Right lobe of liver (tissue), 6 donors: ENCODE results near the gene MEGF8. TPM values are rescaled to one million over a fixed set of nuclear protein-coding genes. Genes with fewer than 3 reads are reported as not detected.

ENCODE experiments used
- ATAC-seq, 4 donors: fragments of 200-7000 bp; cut with Tn5 transposase; one replicate each; pipeline ENCODE4 v1.9.1; 2020; ENCODE audit warnings: mild to moderate bottlenecking in 4 of 4, moderate library complexity in 4 of 4
- DNase-seq, 3 donors: peaks; one replicate each; pipeline ENCODE4 v3.0.0-alpha.2; 2020
- H3K27ac ChIP-seq, 3 donors: fragments of 200-600 bp; one replicate each; pipeline ENCODE4 v1.8.0; 2022
- H3K27me3 ChIP-seq, 2 donors: fragments of 200-600 bp; one replicate each; pipeline ENCODE4 v1.8.0; 2022
- H3K36me3 ChIP-seq, 4 donors: fragments of 200-600 bp; sonication (generic) in 1 of 4; one replicate each; pipeline versions ENCODE4 v1.5.1 to v1.8.0; 2017 to 2022; ENCODE audit warnings: control low read depth in 1 of 4
- H3K4me1 ChIP-seq, 4 donors: fragments of 200-600 bp; sonication (generic) in 1 of 4; one replicate each; pipeline versions ENCODE4 v1.5.1 to v1.8.0; 2017 to 2022; ENCODE audit warnings: control low read depth in 1 of 4
- H3K4me3 ChIP-seq, 3 donors: fragments of 200-600 bp; one replicate each; pipeline ENCODE4 v1.8.0; 2022
- H3K9me3 ChIP-seq, 4 donors: fragments of 200-600 bp; sonication (generic) in 1 of 4; one replicate each; pipeline versions ENCODE4 v1.5.1 to v1.8.0; 2017 to 2022; ENCODE audit warnings: control low read depth in 1 of 4
- CTCF ChIP-seq, 4 donors: fragments of 200-600 bp in 3 of 4; fragments of 450-650 bp in 1 of 4; IDR thresholded peaks; one replicate each; pipeline versions ENCODE4 v1.5.1 to v1.8.0; 2016 to 2022; ENCODE audit warnings: antibody characterized with exemption in 4 of 4, mild to moderate bottlenecking in 2 of 4
- POLR2A ChIP-seq: fragments of 450-650 bp; IDR thresholded peaks from one replicate; pipeline ENCODE4 v1.6.1; 2017; ENCODE audit warnings: antibody characterized with exemption, mild to moderate bottlenecking
- WGBS: methylation state at CpG from one replicate; pipeline ENCODE4 v1.1.6; 2018; ENCODE audit warnings: low coverage, low lambda C conversion rate; ENCODE audit not compliant: insufficient coverage; ENCODE audit errors: missing lambda C conversion rate; 5-methylcytosine and 5-hydroxymethylcytosine counted together
- intact Hi-C, 2 donors: fragments of 100-400 bp; cut with DNase I; formaldehyde crosslinking; loops; one replicate each; pipeline versions ENCODE4 v1.11.2 to v1.14.1; 2022
- total RNA-seq, 6 experiments: library from RNA; depleted of rRNA in 2 of 6; stranded (reverse); fragments of >200 nt in 2 of 6; fragmentation: NEBNext Ultra II Directional in 3 of 6; extraction: Animal tissue kit (Norgen Biotek cat#: 25700) in 3 of 6; gene quantifications; one replicate each; pipeline versions ENCODE4 v1.1.0 to v1.2.4, GENCODE V29; 2016 to 2023
- donor health status: DM: no; HTN: yes; CAD: no.
- donor health status: DM: no; HTN: no; CAD: no.
- donor health status: DM: no; HTN: no; CAD: no.
- donor health status: DM: no; HTN: yes; CAD: no.
- donor health status: DM: no; HTN: yes; CAD: no.

MEGF8 gene
- total RNA-seq, 6 experiments from 2014 or later = 5.5 to 11.0 (median 8.7) TPM

- no peak for ATAC-seq
- Histone ChIP-seq H3K27ac (peak overlapping the region; percentile 66 to 87 (median 78)), H3K36me3 (no peaks in the 10 kb centered on the region), H3K4me3 (peak overlapping the region; percentile 73 to 82 (median 76)), H3K27me3 (no peaks in the 10 kb centered on the region), H3K9me3 (no peaks in the 10 kb centered on the region), H3K4me1 (peaks cover 0 to 55% (median 22%) of the 10 kb centered on the region in 4 donors)
- no peak for DNase-seq
- TF ChIP-seq POLR2A (no peak), CTCF (IDR thresholded peaks at IDR 0.05) (no peak)
- intact Hi-C loops = no loop called here
- 8% methylated on average over 19 of the region's 20 CpGs for WGBS
These were observed 44.7 kb upstream of the MEGF8 start for GRCh38 chr19:42280815-42281145.

DNA sequence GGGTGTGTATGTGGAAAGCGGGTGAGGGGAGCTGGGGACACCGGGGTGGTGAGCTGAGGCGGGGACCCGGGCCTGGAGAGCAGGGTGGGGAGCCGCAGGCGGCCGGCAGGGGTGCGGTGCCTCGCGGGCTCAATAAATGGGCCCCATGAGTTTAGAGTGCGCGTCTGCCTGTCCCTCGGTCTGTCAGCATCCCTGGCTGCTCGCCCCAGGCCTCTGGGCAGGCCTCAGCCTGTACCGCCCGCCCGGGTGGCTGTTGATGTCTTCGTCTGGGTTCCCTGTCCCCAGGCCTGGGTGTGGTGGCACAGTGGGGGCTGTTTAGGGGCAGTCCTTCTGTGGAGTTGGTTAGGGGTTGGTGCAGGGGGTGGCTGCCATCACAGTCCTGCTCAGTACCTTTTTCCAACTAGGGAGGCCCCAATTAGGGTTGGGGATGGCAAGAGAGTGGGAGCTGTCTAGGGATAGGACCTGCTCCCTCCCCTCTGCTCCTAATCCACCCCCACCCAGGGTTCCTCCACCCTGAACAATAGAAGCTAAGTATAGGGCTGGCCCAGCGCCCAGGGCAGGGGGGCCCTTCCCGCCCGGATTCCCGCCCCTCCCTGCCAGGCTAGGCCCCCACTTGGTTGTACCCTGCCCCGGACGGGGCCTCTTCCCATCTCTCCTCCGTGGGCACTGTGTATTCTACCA is 44.1 kb upstream of the MEGF8 start:
- no peaks in the 10 kb centered on the region for H3K36me3 ChIP-seq
- 39% methylated on average over 17 of the region's 25 CpGs for WGBS
- intact Hi-C loops = no loop called here
- H3K4me3 ChIP-seq = peak overlapping the region in 1 of 3 donors; percentile 82
- no peak for ATAC-seq
- H3K4me1 ChIP-seq = peaks cover 0 to 60% (median 23%) of the 10 kb centered on the region in 4 donors
- no peaks in the 10 kb centered on the region for H3K9me3 ChIP-seq
- H3K27me3 ChIP-seq = no peaks in the 10 kb centered on the region
- peak; percentile 50 to 62 (median 55) for DNase-seq
- no peak for TF ChIP-seq POLR2A
- no peak for TF ChIP-seq CTCF (IDR thresholded peaks at IDR 0.05)
- H3K27ac ChIP-seq = peak overlapping the region; percentile 66 to 78 (median 78)

- intact Hi-C loops = no loop called here
- DNase-seq = peak in 2 of 3 donors; percentile 36 to 49
- H3K9me3 ChIP-seq = no peaks in the 10 kb centered on the region
- H3K27me3 ChIP-seq = no peaks in the 10 kb centered on the region
- 42% methylated on average over 5 of the region's 7 CpGs for WGBS
- H3K4me3 ChIP-seq = no peak overlapping the region
- peak overlapping the region; percentile 6 to 90 (median 78) for H3K27ac ChIP-seq
- ATAC-seq = no peak
- H3K4me1 ChIP-seq = peaks cover 0 to 60% (median 23%) of the 10 kb centered on the region in 4 donors
- TF ChIP-seq POLR2A = no peak
- TF ChIP-seq CTCF (IDR thresholded peaks at IDR 0.05) = no peak
- peaks cover 0 to 3% (median 0%) of the 10 kb centered on the region in 4 donors for H3K36me3 ChIP-seq
These were observed 43.3 kb upstream of the MEGF8 start for GRCh38 chr19:42281827-42282762.

- Histone ChIP-seq H3K4me3 (peak overlapping the region in 1 of 3 donors; percentile 68), H3K36me3 (peaks cover 0 to 10% (median 4%) of the 10 kb centered on the region in 4 donors), H3K27ac (peak overlapping the region; percentile 74 to 90 (median 78)), H3K4me1 (peaks cover 0 to 54% (median 20%) of the 10 kb centered on the region in 4 donors), H3K27me3 (no peaks in the 10 kb centered on the region), H3K9me3 (no peaks in the 10 kb centered on the region)
- DNase-seq (no peak), ATAC-seq (no peak)
- TF ChIP-seq CTCF (IDR thresholded peaks at IDR 0.05) (no peak), POLR2A (no peak)
- 49% methylated on average over 4 of the region's 4 CpGs for WGBS
- intact Hi-C loops = no loop called here
These were observed 42.6 kb upstream of the MEGF8 start for GRCh38 chr19:42282819-42283187.
